HG02970 (cell line): ENCODE measurements around the gene SFTPA2.
"Not testable (repeated sequence)": the region's sequence is repeated elsewhere in the genome, so short reads cannot be mapped to it uniquely, and the experiment has no call there.

Experiments used
- ATAC-seq: cut with Tn5 transposase; IDR thresholded peaks from one replicate; pipeline ENCODE4 v1.9.1; 2021; ENCODE audit warnings: mild to moderate bottlenecking, moderate library complexity, moderate number of reproducible peaks; ENCODE audit not compliant: unreplicated experiment, low FRiP score

The SFTPA2 gene

GRCh38 chr10:79560160-79560709, at the start of gene SFTPA2:
Gene SFTPA2, minus strand, starts transcription at chr10:79560407. Its CDS starts 924 bp downstream, at chr10:79559483.
- no peak for ATAC-seq

- ATAC-seq, result no peak
Observed at GRCh38 chr10:79608505-79609375, 48.5 kb upstream of the SFTPA2 start.

GRCh38 chr10:79605308-79605707, 45.1 kb upstream of the SFTPA2 start:
- no peak for ATAC-seq

- no peak for ATAC-seq
Observed at GRCh38 chr10:79604294-79604693, 44.1 kb upstream of the SFTPA2 start.

GRCh38 chr10:79602953-79603352, 42.7 kb upstream of the SFTPA2 start:
- no peak for ATAC-seq

- no peak for ATAC-seq
Observed at GRCh38 chr10:79601939-79602338, 41.7 kb upstream of the SFTPA2 start.

GRCh38 chr10:79599644-79600043, 39.4 kb upstream of the SFTPA2 start:
- not testable (repeated sequence) for ATAC-seq

- ATAC-seq, result no peak
Observed at GRCh38 chr10:79595510-79595909, 35.3 kb upstream of the SFTPA2 start.

- ATAC-seq, result not testable (repeated sequence)
Observed at GRCh38 chr10:79594565-79594964, 34.4 kb upstream of the SFTPA2 start.

GRCh38 chr10:79593377-79593776, 33.2 kb upstream of the SFTPA2 start:
- no peak for ATAC-seq

GRCh38 chr10:79588800-79589199, 28.6 kb upstream of the SFTPA2 start:
- no peak for ATAC-seq

GRCh38 chr10:79586933-79587332, 26.7 kb upstream of the SFTPA2 start:
- no peak for ATAC-seq

- ATAC-seq, result no peak
Observed at GRCh38 chr10:79585870-79586527, 25.8 kb upstream of the SFTPA2 start.

- no peak for ATAC-seq
Observed at GRCh38 chr10:79583488-79584024, 23.3 kb upstream of the SFTPA2 start.

- not testable (repeated sequence) for ATAC-seq
Observed at GRCh38 chr10:79582954-79583353, 22.7 kb upstream of the SFTPA2 start.

- no peak for ATAC-seq
Observed at GRCh38 chr10:79582096-79582495, 21.9 kb upstream of the SFTPA2 start.

GRCh38 chr10:79581044-79581443, 20.8 kb upstream of the SFTPA2 start:
- ATAC-seq, result no peak

- no peak for ATAC-seq
Observed at GRCh38 chr10:79579361-79579760, 19.2 kb upstream of the SFTPA2 start.

- not testable (repeated sequence) for ATAC-seq
Observed at GRCh38 chr10:79570624-79571023, 10.4 kb upstream of the SFTPA2 start.

- no peak for ATAC-seq
Observed at GRCh38 chr10:79563426-79563825, 3.2 kb upstream of the SFTPA2 start.

GRCh38 chr10:79562135-79562756, 2.0 kb upstream of the SFTPA2 start:
- ATAC-seq, result peak; percentile 55
